ENCODE results near the gene CLCN7.
"Not testable (repeated sequence)": the region's sequence is repeated elsewhere in the genome, so short reads cannot be mapped to it uniquely, and the experiment has no call there.

GRCh38 chr16:1478937-1479336, 4.1 kb upstream of the CLCN7 start:
- TF ChIP-seq EP300, CTCF (IDR thresholded peaks at IDR 0.05): not testable (repeated sequence)

Data from stomach (tissue), 4 donors.